ENCODE measurements around the gene NRG2.

NRG2 gene

GRCh38 chr5:140049713-140050112 is 6.6 kb upstream of the NRG2 start:
- Mint-ChIP-seq H3K4me1 (no peaks in the 10 kb centered on the region), H3K9me3 (no peaks in the 10 kb centered on the region), H3K27me3 (peaks cover 19% of the 10 kb centered on the region), H3K36me3 (no peaks in the 10 kb centered on the region), H3K4me3 (no peak overlapping the region), H3K27ac (no peak overlapping the region)

- Mint-ChIP-seq H3K4me1 (no peaks in the 10 kb centered on the region), H3K27ac (no peak overlapping the region), H3K27me3 (peaks cover 24% of the 10 kb centered on the region), H3K4me3 (no peak overlapping the region), H3K9me3 (no peaks in the 10 kb centered on the region), H3K36me3 (no peaks in the 10 kb centered on the region)
These were observed 6.1 kb upstream of the NRG2 start for GRCh38 chr5:140049205-140049604.

- Mint-ChIP-seq H3K4me3 (peak overlapping the region; percentile 40), H3K9me3 (no peaks in the 10 kb centered on the region), H3K27ac (no peak overlapping the region), H3K27me3 (peaks cover 47% of the 10 kb centered on the region), H3K4me1 (peaks cover 12% of the 10 kb centered on the region), H3K36me3 (no peaks in the 10 kb centered on the region)
These were observed 942 bp upstream of the NRG2 start for GRCh38 chr5:140044041-140044440.

- peak overlapping the region; percentile 61 for H3K4me3 Mint-ChIP-seq
- no peak overlapping the region for H3K27ac Mint-ChIP-seq
- peaks cover 13% of the 10 kb centered on the region for H3K4me1 Mint-ChIP-seq
- no peaks in the 10 kb centered on the region for H3K36me3 Mint-ChIP-seq
- H3K9me3 Mint-ChIP-seq, result no peaks in the 10 kb centered on the region
- peaks cover 43% of the 10 kb centered on the region for H3K27me3 Mint-ChIP-seq
These were observed 391 bp upstream of the NRG2 start for GRCh38 chr5:140043508-140043872.

GRCh38 chr5:140042393-140042642 is 781 bp downstream of the NRG2 start:
- H3K36me3 Mint-ChIP-seq, result no peaks in the 10 kb centered on the region
- peaks cover 15% of the 10 kb centered on the region for H3K4me1 Mint-ChIP-seq
- H3K4me3 Mint-ChIP-seq, result peak overlapping the region; percentile 61
- peaks cover 45% of the 10 kb centered on the region for H3K27me3 Mint-ChIP-seq
- H3K9me3 Mint-ChIP-seq, result no peaks in the 10 kb centered on the region
- no peak overlapping the region for H3K27ac Mint-ChIP-seq

GRCh38 chr5:140041492-140042392 is 1.4 kb downstream of the NRG2 start:
- Mint-ChIP-seq H3K27me3 (peaks cover 49% of the 10 kb centered on the region), H3K9me3 (no peaks in the 10 kb centered on the region), H3K36me3 (no peaks in the 10 kb centered on the region), H3K4me3 (peak overlapping the region; percentile 62), H3K27ac (no peak overlapping the region), H3K4me1 (peaks cover 15% of the 10 kb centered on the region)

GRCh38 chr5:140041099-140041491 is 2.0 kb downstream of the NRG2 start:
- peaks cover 54% of the 10 kb centered on the region for H3K27me3 Mint-ChIP-seq

GRCh38 chr5:140040358-140040757 is 2.7 kb downstream of the NRG2 start:
- Mint-ChIP-seq H3K4me3 (no peak overlapping the region), H3K27ac (no peak overlapping the region), H3K27me3 (peaks cover 57% of the 10 kb centered on the region), H3K4me1 (peaks cover 15% of the 10 kb centered on the region), H3K36me3 (no peaks in the 10 kb centered on the region), H3K9me3 (no peaks in the 10 kb centered on the region)

More at GRCh38 chr5:140041099-140041491, 2.0 kb downstream of the NRG2 start:
- Mint-ChIP-seq H3K36me3 (no peaks in the 10 kb centered on the region), H3K4me1 (peaks cover 15% of the 10 kb centered on the region), H3K4me3 (peak overlapping the region; percentile 62), H3K9me3 (no peaks in the 10 kb centered on the region), H3K27ac (no peak overlapping the region)

- Mint-ChIP-seq H3K9me3 (no peaks in the 10 kb centered on the region), H3K36me3 (no peaks in the 10 kb centered on the region), H3K27me3 (peaks cover 56% of the 10 kb centered on the region), H3K4me1 (peaks cover 15% of the 10 kb centered on the region), H3K4me3 (no peak overlapping the region), H3K27ac (no peak overlapping the region)
These were observed 3.5 kb downstream of the NRG2 start for GRCh38 chr5:140039561-140039960.

- Mint-ChIP-seq H3K27me3 (peaks cover 53% of the 10 kb centered on the region), H3K27ac (no peak overlapping the region), H3K4me3 (no peak overlapping the region), H3K4me1 (peaks cover 14% of the 10 kb centered on the region), H3K36me3 (no peaks in the 10 kb centered on the region), H3K9me3 (no peaks in the 10 kb centered on the region)
These were observed 4.6 kb downstream of the NRG2 start for GRCh38 chr5:140038373-140038957.

GRCh38 chr5:140037012-140037411 is 6.1 kb downstream of the NRG2 start:
- H3K27me3 Mint-ChIP-seq, result peaks cover 59% of the 10 kb centered on the region
- H3K4me1 Mint-ChIP-seq, result peaks cover 12% of the 10 kb centered on the region
- no peaks in the 10 kb centered on the region for H3K9me3 Mint-ChIP-seq
- H3K36me3 Mint-ChIP-seq, result no peaks in the 10 kb centered on the region
- H3K27ac Mint-ChIP-seq, result no peak overlapping the region
- H3K4me3 Mint-ChIP-seq, result no peak overlapping the region

GRCh38 chr5:140035881-140036280 is 7.2 kb downstream of the NRG2 start:
- Mint-ChIP-seq H3K27me3 (peaks cover 53% of the 10 kb centered on the region), H3K9me3 (no peaks in the 10 kb centered on the region)

GRCh38 chr5:140033037-140033760 is 9.9 kb downstream of the NRG2 start:
- Mint-ChIP-seq H3K27me3 (peaks cover 43% of the 10 kb centered on the region), H3K36me3 (no peaks in the 10 kb centered on the region), H3K4me1 (no peaks in the 10 kb centered on the region), H3K9me3 (no peaks in the 10 kb centered on the region), H3K4me3 (no peak overlapping the region), H3K27ac (no peak overlapping the region)

More at GRCh38 chr5:140035881-140036280, 7.2 kb downstream of the NRG2 start:
- H3K27ac Mint-ChIP-seq, result no peak overlapping the region
- peaks cover 3% of the 10 kb centered on the region for H3K4me1 Mint-ChIP-seq
- no peak overlapping the region for H3K4me3 Mint-ChIP-seq
- no peaks in the 10 kb centered on the region for H3K36me3 Mint-ChIP-seq

- no peaks in the 10 kb centered on the region for H3K4me1 Mint-ChIP-seq
- no peak overlapping the region for H3K4me3 Mint-ChIP-seq
- H3K36me3 Mint-ChIP-seq, result no peaks in the 10 kb centered on the region
- no peak overlapping the region for H3K27ac Mint-ChIP-seq
- no peaks in the 10 kb centered on the region for H3K9me3 Mint-ChIP-seq
- peaks cover 40% of the 10 kb centered on the region for H3K27me3 Mint-ChIP-seq
These were observed 10.8 kb downstream of the NRG2 start for GRCh38 chr5:140032296-140032695.

GRCh38 chr5:140027807-140028206 is 15.3 kb downstream of the NRG2 start:
- Mint-ChIP-seq H3K9me3 (no peaks in the 10 kb centered on the region), H3K27ac (no peak overlapping the region), H3K36me3 (no peaks in the 10 kb centered on the region), H3K4me1 (no peaks in the 10 kb centered on the region), H3K27me3 (peaks cover 12% of the 10 kb centered on the region), H3K4me3 (no peak overlapping the region)

GRCh38 chr5:140025736-140026135 is 17.4 kb downstream of the NRG2 start:
- H3K36me3 Mint-ChIP-seq, result no peaks in the 10 kb centered on the region
- H3K4me1 Mint-ChIP-seq, result no peaks in the 10 kb centered on the region
- H3K9me3 Mint-ChIP-seq, result no peaks in the 10 kb centered on the region
- peaks cover 12% of the 10 kb centered on the region for H3K27me3 Mint-ChIP-seq
- H3K4me3 Mint-ChIP-seq, result no peak overlapping the region
- no peak overlapping the region for H3K27ac Mint-ChIP-seq
